ENCODE measurements around the gene RILPL2.
"Not testable (repeated sequence)": the region's sequence is repeated elsewhere in the genome, so short reads cannot be mapped to it uniquely, and the experiment has no call there.

Gene RILPL2

GRCh38 chr12:123436017-123436964, at the start of gene RILPL2:
RILPL2 (minus strand) TSS chr12:123436684; CDS start chr12:123436420, 264 bp downstream.
- DNase-seq (ENCODE audit: low spot score) = peak; percentile 62

- DNase-seq (ENCODE audit: low spot score) = no peak
Measured at GRCh38 chr12:123485756-123486155, 49.3 kb upstream of the RILPL2 start.

- no peak for DNase-seq (ENCODE audit: low spot score)
Measured at GRCh38 chr12:123483602-123484248, 47.2 kb upstream of the RILPL2 start.

- DNase-seq (ENCODE audit: low spot score) = no peak
Measured at GRCh38 chr12:123482876-123483275, 46.4 kb upstream of the RILPL2 start.

- not testable (repeated sequence) for DNase-seq (ENCODE audit: low spot score)
Measured at GRCh38 chr12:123481251-123481650, 44.8 kb upstream of the RILPL2 start.

- peak; percentile 98 for DNase-seq (ENCODE audit: low spot score)
Measured at GRCh38 chr12:123479442-123480180, 43.1 kb upstream of the RILPL2 start.

GRCh38 chr12:123478762-123479161, 42.3 kb upstream of the RILPL2 start:
- peak; percentile 95 for DNase-seq (ENCODE audit: low spot score)

GRCh38 chr12:123478069-123478468, 41.6 kb upstream of the RILPL2 start:
- no peak for DNase-seq (ENCODE audit: low spot score)

GRCh38 chr12:123475246-123475703, 38.8 kb upstream of the RILPL2 start:
- DNase-seq (ENCODE audit: low spot score) = no peak

GRCh38 chr12:123474485-123475245, 38.2 kb upstream of the RILPL2 start:
- no peak for DNase-seq (ENCODE audit: low spot score)

GRCh38 chr12:123472438-123472849, 36.0 kb upstream of the RILPL2 start:
- no peak for DNase-seq (ENCODE audit: low spot score)

GRCh38 chr12:123471374-123472068, 35.0 kb upstream of the RILPL2 start:
- no peak for DNase-seq (ENCODE audit: low spot score)

- no peak for DNase-seq (ENCODE audit: low spot score)
Measured at GRCh38 chr12:123469978-123470377, 33.5 kb upstream of the RILPL2 start.

- no peak for DNase-seq (ENCODE audit: low spot score)
Measured at GRCh38 chr12:123468786-123469185, 32.3 kb upstream of the RILPL2 start.

- no peak for DNase-seq (ENCODE audit: low spot score)
Measured at GRCh38 chr12:123465084-123465483, 28.6 kb upstream of the RILPL2 start.

GRCh38 chr12:123463174-123463573, 26.7 kb upstream of the RILPL2 start:
- DNase-seq (ENCODE audit: low spot score) = not testable (repeated sequence)

GRCh38 chr12:123457980-123458779, 21.7 kb upstream of the RILPL2 start, which contains the start of gene SNRNP35:
SNRNP35 (plus strand) TSS chr12:123458139; CDS start chr12:123465541, 7,402 bp downstream.
- DNase-seq (ENCODE audit: low spot score) = peak; percentile 86

- DNase-seq (ENCODE audit: low spot score) = no peak
Measured at GRCh38 chr12:123453165-123453564, 16.7 kb upstream of the RILPL2 start.

GRCh38 chr12:123452276-123452550, 15.7 kb upstream of the RILPL2 start:
- not testable (repeated sequence) for DNase-seq (ENCODE audit: low spot score)

GRCh38 chr12:123450636-123451035, 14.2 kb upstream of the RILPL2 start:
- DNase-seq (ENCODE audit: low spot score) = no peak

Measured in pons (tissue), 1 donor.